BJ (cell line): ENCODE results near the gene RAB38. TPM values are rescaled to one million over a fixed set of nuclear protein-coding genes. Genes with fewer than 3 reads are reported as not detected.

Experiments used
- CTCF ChIA-PET: fragments of 350-600 bp; formaldehyde crosslinking; extraction: SDS; loops from one replicate; lab custom pipeline; 2021; ENCODE audit warnings: antibody characterized with exemption, inconsistent platforms; lab: Yijun Ruan, JAX
- POLR2A ChIA-PET: fragments of 300-600 bp; sonication (Branson Sonifier 250); formaldehyde crosslinking; extraction: SDS; loops from one replicate; lab custom pipeline; 2021; ENCODE audit warnings: antibody characterized with exemption; lab: Charles Lee
- DNase-seq: peaks from one replicate; pipeline ENCODE4 v3.0.0-alpha.2; 2011; ENCODE audit warnings: low read depth
- H3K27me3 ChIP-seq: 2 replicates; pipeline ENCODE4 v1.6.0; 2011; ENCODE audit warnings: low read length; ENCODE audit not compliant: control insufficient read depth, insufficient read depth
- H3K36me3 ChIP-seq: 2 replicates; pipeline ENCODE4 v1.5.1; 2011; ENCODE audit warnings: low read length; ENCODE audit not compliant: control insufficient read depth, insufficient read depth
- H3K4me3 ChIP-seq: 2 replicates; pipeline ENCODE4 v1.5.1; 2011; ENCODE audit warnings: low read depth, mild to moderate bottlenecking, control low read depth, low read length
- polyA plus RNA-seq: library from polyadenylated mRNA; depleted of rRNA; stranded (reverse); fragments of >200 nt; gene quantifications from 2 replicates; pipeline ENCODE4 v1.2.3, GENCODE V29; 2011
- TF ChIP-seq, protein P1 (sequence below): IDR thresholded peaks from 2 replicates; pipeline ENCODE4 v1.5.1; 2011; ENCODE audit warnings: low read depth, mild to moderate bottlenecking, control low read depth, inconsistent platforms, low read length, moderate library complexity; ENCODE audit not compliant: insufficient read depth

Gene RAB38
- polyA plus RNA-seq, 1 experiment, result 4.9 TPM

DNA sequence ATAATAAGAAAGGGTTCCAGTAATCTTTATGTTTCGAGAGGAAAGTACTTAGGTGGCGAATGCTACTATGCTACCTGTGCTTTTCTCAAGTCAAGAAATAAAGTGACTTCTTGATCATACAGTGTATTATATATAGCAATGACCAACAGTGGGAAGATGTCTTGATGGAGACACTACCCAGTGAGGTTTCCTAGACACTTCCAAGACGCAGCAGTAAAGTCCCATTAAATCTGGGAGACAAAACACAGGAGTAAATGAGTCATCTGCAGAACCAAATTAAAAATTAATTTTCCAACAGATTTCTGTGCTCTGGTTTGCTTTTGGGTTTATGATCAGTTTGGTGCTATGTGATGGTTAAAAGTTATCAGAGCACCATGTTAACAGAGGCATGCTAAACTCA lies 29.1 kb upstream of the RAB38 start:
- POLR2A ChIA-PET, result no interaction called here
- no peak for DNase-seq
- H3K36me3 ChIP-seq, result no peaks in the 10 kb centered on the region
- no peak overlapping the region for H3K4me3 ChIP-seq
- no peaks in the 10 kb centered on the region for H3K27me3 ChIP-seq
- CTCF ChIA-PET, result no interaction called here
- TF ChIP-seq, protein P1, sequence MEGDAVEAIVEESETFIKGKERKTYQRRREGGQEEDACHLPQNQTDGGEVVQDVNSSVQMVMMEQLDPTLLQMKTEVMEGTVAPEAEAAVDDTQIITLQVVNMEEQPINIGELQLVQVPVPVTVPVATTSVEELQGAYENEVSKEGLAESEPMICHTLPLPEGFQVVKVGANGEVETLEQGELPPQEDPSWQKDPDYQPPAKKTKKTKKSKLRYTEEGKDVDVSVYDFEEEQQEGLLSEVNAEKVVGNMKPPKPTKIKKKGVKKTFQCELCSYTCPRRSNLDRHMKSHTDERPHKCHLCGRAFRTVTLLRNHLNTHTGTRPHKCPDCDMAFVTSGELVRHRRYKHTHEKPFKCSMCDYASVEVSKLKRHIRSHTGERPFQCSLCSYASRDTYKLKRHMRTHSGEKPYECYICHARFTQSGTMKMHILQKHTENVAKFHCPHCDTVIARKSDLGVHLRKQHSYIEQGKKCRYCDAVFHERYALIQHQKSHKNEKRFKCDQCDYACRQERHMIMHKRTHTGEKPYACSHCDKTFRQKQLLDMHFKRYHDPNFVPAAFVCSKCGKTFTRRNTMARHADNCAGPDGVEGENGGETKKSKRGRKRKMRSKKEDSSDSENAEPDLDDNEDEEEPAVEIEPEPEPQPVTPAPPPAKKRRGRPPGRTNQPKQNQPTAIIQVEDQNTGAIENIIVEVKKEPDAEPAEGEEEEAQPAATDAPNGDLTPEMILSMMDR, result no peak

DNA sequence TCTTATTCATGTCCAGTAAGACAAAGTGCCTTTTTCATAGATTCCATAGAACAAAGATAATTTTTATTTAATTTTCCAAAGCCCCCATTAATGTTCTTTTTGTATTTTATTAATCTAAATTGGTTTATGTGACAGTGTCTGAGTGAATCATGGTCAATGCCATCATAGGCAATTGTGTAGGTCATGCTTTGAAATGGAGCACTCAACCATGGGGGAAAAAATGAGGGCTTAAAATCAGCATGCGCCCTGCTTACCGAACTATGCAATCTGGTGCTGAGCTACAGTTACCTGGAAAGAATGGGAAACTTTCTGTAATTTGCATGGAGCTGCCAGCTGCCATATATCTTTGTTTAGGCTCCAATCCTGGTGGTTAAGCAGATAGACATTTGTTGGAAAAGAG lies 28.4 kb upstream of the RAB38 start:
- ChIA-PET POLR2A (no interaction called here), CTCF (no interaction called here)
- TF ChIP-seq, protein P1, result no peak
- Histone ChIP-seq H3K27me3 (no peaks in the 10 kb centered on the region), H3K36me3 (no peaks in the 10 kb centered on the region), H3K4me3 (no peak overlapping the region)
- no peak for DNase-seq

DNA sequence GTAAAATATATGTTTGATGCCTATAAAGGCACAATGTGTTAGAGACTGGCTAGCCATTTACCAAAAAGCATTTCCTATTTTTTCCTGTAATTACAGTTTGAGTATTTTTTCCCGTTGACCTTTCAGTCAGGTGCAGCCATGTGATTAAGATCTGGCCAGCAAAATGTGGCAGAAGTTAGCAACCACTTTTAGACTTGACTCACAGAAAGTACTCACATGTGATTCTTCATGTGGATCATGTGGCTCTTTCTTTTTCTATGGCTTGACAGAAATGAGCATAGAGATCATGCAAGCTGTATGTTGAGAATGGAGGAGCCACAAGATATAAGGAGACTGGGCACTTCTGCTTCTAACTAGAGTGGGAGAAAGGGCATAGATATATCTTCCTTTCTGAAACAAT lies 27.3 kb upstream of the RAB38 start:
- TF ChIP-seq, protein P1, result no peak
- no peak for DNase-seq
- Histone ChIP-seq H3K4me3 (no peak overlapping the region), H3K27me3 (no peaks in the 10 kb centered on the region), H3K36me3 (no peaks in the 10 kb centered on the region)
- POLR2A ChIA-PET, result no interaction called here
- CTCF ChIA-PET, result no interaction called here

DNA sequence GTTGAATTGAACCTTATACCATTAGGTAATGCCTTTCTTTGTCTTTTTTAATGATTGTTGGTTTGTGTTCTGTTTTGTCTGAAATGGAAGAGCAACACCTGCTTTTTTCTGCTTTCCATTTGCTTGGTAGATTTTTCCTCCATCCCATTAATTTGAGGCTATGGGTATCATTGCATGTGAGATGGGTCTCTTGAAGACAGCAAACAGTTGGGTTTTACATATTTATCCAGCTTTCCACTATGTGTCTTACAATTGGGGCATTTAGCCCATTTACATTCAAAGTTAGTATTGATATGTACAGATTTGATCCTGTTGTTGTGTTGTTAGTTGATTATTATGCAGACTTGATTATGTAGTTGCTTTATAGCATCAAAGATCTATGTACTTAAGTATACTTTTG lies 21.1 kb upstream of the RAB38 start:
- POLR2A ChIA-PET, result no interaction called here
- Histone ChIP-seq H3K27me3 (no peaks in the 10 kb centered on the region), H3K4me3 (no peak overlapping the region), H3K36me3 (no peaks in the 10 kb centered on the region)
- no peak for DNase-seq
- CTCF ChIA-PET, result no interaction called here
- TF ChIP-seq, protein P1, result no peak

DNA sequence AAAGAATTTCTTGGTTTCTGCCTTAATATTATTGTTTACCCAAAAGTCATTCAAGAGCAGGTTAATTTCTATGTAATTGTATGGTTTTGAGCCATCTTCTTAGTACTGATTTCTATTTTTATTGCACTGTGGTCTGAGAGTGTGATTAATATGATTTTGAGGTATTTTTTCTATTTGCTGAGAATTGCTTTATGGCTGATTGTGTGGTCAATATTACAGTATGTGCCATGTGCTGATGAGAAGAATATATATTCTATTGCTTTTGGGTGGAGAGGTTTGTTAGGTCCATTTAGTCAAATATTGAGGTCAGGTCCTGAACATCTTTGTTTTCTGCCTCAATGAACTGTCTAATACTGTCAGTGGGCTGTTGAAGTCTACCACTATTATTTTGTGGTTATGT lies 20.7 kb upstream of the RAB38 start:
- TF ChIP-seq, protein P1, result no peak
- POLR2A ChIA-PET, result no interaction called here
- Histone ChIP-seq H3K4me3 (no peak overlapping the region), H3K36me3 (no peaks in the 10 kb centered on the region), H3K27me3 (no peaks in the 10 kb centered on the region)
- CTCF ChIA-PET, result no interaction called here
- DNase-seq, result no peak
